Transverse colon (tissue), 4 donors: ENCODE results near the gene RETREG3. TPM values are rescaled to one million over a fixed set of nuclear protein-coding genes. Genes with fewer than 3 reads are reported as not detected.

ENCODE experiments used
- DNase-seq: peaks from one replicate; pipeline ENCODE4 v3.0.0-alpha.2; 2019
- H3K27ac ChIP-seq, 4 donors: fragments of 200-600 bp; sonication (generic); 2 replicates each; pipeline ENCODE4 v1.5.1; 2016 to 2018; ENCODE audit warnings: inconsistent platforms in 4 of 4
- H3K27me3 ChIP-seq: fragments of 200-600 bp; sonication (generic); 2 replicates; pipeline ENCODE4 v1.5.1; 2017; ENCODE audit warnings: inconsistent platforms
- H3K36me3 ChIP-seq, 4 donors: fragments of 200-600 bp; sonication (generic); 2 replicates each; pipeline ENCODE4 v1.5.1; 2017 to 2019; ENCODE audit warnings: inconsistent platforms in 4 of 4
- H3K4me1 ChIP-seq, 4 donors: fragments of 200-600 bp; sonication (generic); 2 replicates each; pipeline ENCODE4 v1.5.1; 2017 to 2020; ENCODE audit warnings: inconsistent platforms in 4 of 4
- H3K4me3 ChIP-seq, 4 donors: fragments of 200-600 bp; sonication (generic); 1 replicate in 1 of 4; 2 replicates in 3 of 4; pipeline versions ENCODE4 v1.5.1 to v1.6.1; 2017 to 2019; ENCODE audit warnings: inconsistent platforms in 4 of 4
- H3K9me3 ChIP-seq, 2 donors: fragments of 200-600 bp; sonication (generic); 2 replicates each; pipeline ENCODE4 v1.5.1; 2017 to 2019; ENCODE audit warnings: inconsistent platforms in 2 of 2
- CTCF ChIP-seq, 5 experiments: fragments of 200-600 bp in 3 of 5; fragments of 450-650 bp in 2 of 5; sonication (generic) in 3 of 5; IDR thresholded peaks; 1 replicate in 2 of 5; 2 replicates in 3 of 5; pipeline ENCODE4 v1.5.1; 2016 to 2017; ENCODE audit warnings: antibody characterized with exemption in 5 of 5, inconsistent platforms in 3 of 5, mild to moderate bottlenecking in 2 of 5, moderate library complexity in 1 of 5
- EP300 ChIP-seq: sonication (generic); formaldehyde crosslinking; IDR thresholded peaks from one replicate; pipeline ENCODE4 v1.6.1; 2017; ENCODE audit warnings: antibody characterized with exemption, low read depth
- POLR2A ChIP-seq: fragments of 450-650 bp; IDR thresholded peaks from one replicate; pipeline ENCODE4 v1.6.1; 2016; ENCODE audit warnings: antibody characterized with exemption, mild to moderate bottlenecking, moderate library complexity
- POLR2AphosphoS5 ChIP-seq, 3 donors: sonication (generic); formaldehyde crosslinking; IDR thresholded peaks; one replicate each; pipeline ENCODE4 v1.6.1; 2016; ENCODE audit warnings: antibody characterized with exemption in 3 of 3
- WGBS, 2 donors: methylation state at CpG; one replicate each; pipeline ENCODE4 v1.1.5; 2018; ENCODE audit warnings: low coverage in 1 of 2; 5-methylcytosine and 5-hydroxymethylcytosine counted together
- in situ Hi-C, 4 donors: fragments of 200-750 bp; cut with MboI; loops; one replicate each; pipeline versions ENCODE4 v1.15.0 to v1.15.1; 2017; ENCODE audit warnings: low sequenced_read_pairs in 3 of 4, low pct_ligation_motif_present in 1 of 4, low pct_unique_long_range_greater_than_20kb in 1 of 4
- intact Hi-C: fragments of 100-400 bp; cut with DNase I; formaldehyde crosslinking; loops from one replicate; pipeline ENCODE4 v1.15.1; 2023; ENCODE audit warnings: low total_unique reads
- total RNA-seq, 4 donors: library from RNA; depleted of rRNA; stranded (reverse); fragments of >200 nt; gene quantifications; one replicate each; pipeline ENCODE4 v1.1.0, GENCODE V29; 2016

RETREG3 gene
- total RNA-seq = 10 to 100 TPM; 47.2 to 71.8 (median 59.0) TPM

GRCh38 chr17:42609182-42609813 is at the start of gene RETREG3, which contains the start of gene TUBG1:
Gene RETREG3 (minus strand): TSS chr17:42609374. CDS start chr17:42609324, 50 bp downstream.
Gene TUBG1 (plus strand): TSS chr17:42609683. CDS start chr17:42609738, 55 bp downstream.
- Histone ChIP-seq H3K36me3 (peaks cover 0 to 10% (median 4%) of the 10 kb centered on the region in 4 donors), H3K4me1 (peaks cover 20 to 37% (median 31%) of the 10 kb centered on the region in 4 donors), H3K4me3 (peak within 1 kb of the TSS; percentile 57 to 83 (median 80)), H3K27me3 (no peaks in the 10 kb centered on the region), H3K9me3 (no peaks in the 10 kb centered on the region), H3K27ac (peak within 1 kb of the TSS; percentile 91 to 97 (median 92))
- intact Hi-C loops = loop anchor here (10.0 kb wide), 1 partner anchor 76 kb away; the partner anchor contains the start of genes CCR10 and CNTNAP1
- WGBS, 2 donors = 0% methylated on average over 29 of the region's 66 CpGs; no CpG with 5 or more reads in 1 of the 2 donors
- peak; percentile 93 for TF ChIP-seq POLR2A
- peak in 4 of 5 experiments; percentile 38 to 55 (median 40) for TF ChIP-seq CTCF (IDR thresholded peaks at IDR 0.05)
- TF ChIP-seq POLR2AphosphoS5 (IDR thresholded peaks at IDR 0.05) = peak; percentile 90 to 97 (median 91)
- TF ChIP-seq EP300 = no peak
- in situ Hi-C loops = loop anchor here in 1 of 4 donors (10.0 kb wide), 1 partner anchor 76 kb away; the partner anchor contains the start of genes CCR10 and CNTNAP1
- DNase-seq = peak; percentile 99

- H3K36me3 ChIP-seq = no peaks in the 10 kb centered on the region
- TF ChIP-seq CTCF (IDR thresholded peaks at IDR 0.05) (no peak), EP300 (no peak), POLR2A (no peak), POLR2AphosphoS5 (IDR thresholded peaks at IDR 0.05) (no peak)
- no peaks in the 10 kb centered on the region for H3K9me3 ChIP-seq
- no peak overlapping the region for H3K27ac ChIP-seq
- peaks cover 5 to 41% (median 32%) of the 10 kb centered on the region in 4 donors for H3K4me1 ChIP-seq
- DNase-seq = no peak
- in situ Hi-C loops (no loop called here), intact Hi-C loops (no loop called here)
- 82% methylated on average over 8 to 9 of the region's 9 CpGs for WGBS, 2 donors
- no peak overlapping the region for H3K4me3 ChIP-seq
- peaks cover 17% of the 10 kb centered on the region for H3K27me3 ChIP-seq
Observed at GRCh38 chr17:42657824-42658588, 48.8 kb upstream of the RETREG3 start.

GRCh38 chr17:42655528-42655927 is 46.4 kb upstream of the RETREG3 start:
- Histone ChIP-seq H3K27ac (no peak overlapping the region), H3K27me3 (peaks cover 18% of the 10 kb centered on the region), H3K36me3 (no peaks in the 10 kb centered on the region), H3K4me3 (no peak overlapping the region), H3K4me1 (peaks cover 5 to 34% (median 28%) of the 10 kb centered on the region in 4 donors), H3K9me3 (no peaks in the 10 kb centered on the region)
- TF ChIP-seq POLR2A = no peak
- no peak for TF ChIP-seq CTCF (IDR thresholded peaks at IDR 0.05)
- TF ChIP-seq POLR2AphosphoS5 (IDR thresholded peaks at IDR 0.05) = no peak
- TF ChIP-seq EP300 = no peak
- in situ Hi-C loops = no loop called here
- WGBS, 2 donors = 55 to 63% methylated on average over 2 of the region's 2 CpGs
- no peak for DNase-seq
- intact Hi-C loops = no loop called here
